Stimulated activated CD8-positive, alpha-beta memory T cell treated with anti-CD3 and anti-CD28 coated beads, Interleukin-2, amount 100 ng/mL, for 1 hour (primary cell): ENCODE results near the gene KCNH1.
"Not testable (repeated sequence)": the region's sequence is repeated elsewhere in the genome, so short reads cannot be mapped to it uniquely, and the experiment has no call there.

Source experiments
- DNase-seq, 2 donors: peaks; one replicate each; pipeline ENCODE4 v3.0.0-alpha.2; 2020; ENCODE audit warnings: low read depth in 2 of 2

The KCNH1 gene

DNA sequence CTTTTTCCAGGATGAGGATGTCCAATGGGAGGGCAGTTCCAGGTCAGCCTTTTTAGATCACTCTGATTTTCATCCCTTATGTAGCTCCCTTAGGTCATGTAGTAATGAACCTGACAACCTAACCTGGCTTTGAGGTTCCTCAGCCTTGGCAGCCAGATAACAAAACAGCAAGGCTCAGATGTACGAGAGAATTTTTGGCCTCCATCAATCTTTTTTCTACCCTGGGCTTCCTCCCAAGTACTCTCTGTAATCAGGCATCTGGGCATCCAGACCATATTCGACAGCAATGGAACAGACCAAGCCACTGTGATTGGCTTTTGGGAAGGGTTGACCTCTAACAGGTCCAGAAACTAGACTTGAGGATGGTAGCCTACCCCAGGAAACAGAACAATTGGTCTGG, 38.6 kb downstream of the KCNH1 start:
- DNase-seq: no peak

DNA sequence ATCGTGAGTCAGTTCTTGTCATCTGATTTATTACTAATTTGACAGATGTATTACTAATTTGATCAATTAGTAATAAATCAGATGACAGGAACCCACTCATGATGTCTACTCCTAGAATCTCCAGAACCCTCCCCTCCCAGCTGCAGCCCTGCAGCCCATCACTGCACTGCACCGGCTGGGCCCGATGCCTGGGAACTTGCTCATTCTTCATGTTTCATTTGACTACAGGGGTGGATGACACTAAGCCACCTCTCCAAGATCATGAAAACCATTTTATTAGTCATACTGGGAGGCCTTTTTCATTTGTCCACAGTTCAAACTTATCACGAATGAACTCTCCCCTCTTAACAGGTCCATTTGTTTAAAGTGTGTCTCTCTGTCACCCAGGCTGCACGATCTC, 41.0 kb downstream of the KCNH1 start:
- DNase-seq: no peak

DNA sequence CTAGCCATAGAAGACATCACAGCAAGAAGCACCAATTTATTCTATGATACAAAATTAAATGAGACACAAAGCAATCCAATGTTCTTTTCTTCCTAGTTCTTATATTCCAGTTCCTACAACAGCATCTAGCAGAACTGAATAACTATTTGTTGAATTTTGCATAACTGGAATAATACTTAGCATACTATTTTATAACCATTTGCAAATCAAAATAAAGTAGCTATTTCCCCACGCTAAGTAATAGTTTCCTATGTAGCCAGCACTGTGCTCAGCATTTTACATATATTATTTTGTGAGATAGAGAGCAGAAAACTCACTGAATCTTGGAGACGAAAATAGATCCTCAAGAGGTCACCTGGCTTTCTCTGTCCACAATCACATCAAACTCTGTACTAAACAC, 42.1 kb downstream of the KCNH1 start:
- DNase-seq: no peak

DNA sequence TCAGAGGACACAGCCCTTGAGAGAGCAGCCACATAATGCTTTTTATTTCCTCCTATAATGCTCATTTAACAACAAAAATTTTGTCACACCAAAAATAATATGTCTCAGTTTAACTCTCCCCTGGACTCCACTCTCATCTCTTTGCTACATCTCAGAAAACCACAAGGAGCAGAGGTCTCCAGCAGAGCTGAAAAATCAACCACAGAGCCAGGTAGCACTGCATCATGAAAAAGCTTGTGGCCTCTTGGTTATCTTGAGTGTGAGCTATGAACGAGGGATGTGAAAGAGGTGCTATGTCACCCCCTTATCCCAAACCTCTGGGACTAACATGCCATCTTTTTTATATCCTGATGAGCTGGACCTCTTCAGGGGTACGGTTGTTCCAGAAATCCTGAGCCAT, 44.4 kb downstream of the KCNH1 start:
- no peak for DNase-seq

DNA sequence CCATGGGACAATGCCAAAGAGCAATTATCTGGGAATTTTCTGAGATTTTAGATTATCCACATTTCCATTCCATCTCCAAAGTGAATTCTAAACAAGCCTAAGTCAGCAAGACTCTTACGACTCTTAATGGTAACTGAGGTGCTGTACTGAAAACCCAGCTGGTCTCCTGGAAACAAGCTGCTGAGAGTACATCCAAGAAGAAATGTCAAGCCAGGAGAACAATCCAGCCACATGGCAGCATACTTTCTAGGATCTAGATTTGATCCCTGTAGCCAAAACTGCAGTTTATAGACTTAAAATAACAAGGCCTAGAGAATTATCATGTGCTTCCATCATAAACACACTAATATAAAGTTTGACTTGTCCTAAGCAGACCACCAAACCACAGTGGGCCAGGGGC, 45.8 kb downstream of the KCNH1 start:
- no peak for DNase-seq

DNA sequence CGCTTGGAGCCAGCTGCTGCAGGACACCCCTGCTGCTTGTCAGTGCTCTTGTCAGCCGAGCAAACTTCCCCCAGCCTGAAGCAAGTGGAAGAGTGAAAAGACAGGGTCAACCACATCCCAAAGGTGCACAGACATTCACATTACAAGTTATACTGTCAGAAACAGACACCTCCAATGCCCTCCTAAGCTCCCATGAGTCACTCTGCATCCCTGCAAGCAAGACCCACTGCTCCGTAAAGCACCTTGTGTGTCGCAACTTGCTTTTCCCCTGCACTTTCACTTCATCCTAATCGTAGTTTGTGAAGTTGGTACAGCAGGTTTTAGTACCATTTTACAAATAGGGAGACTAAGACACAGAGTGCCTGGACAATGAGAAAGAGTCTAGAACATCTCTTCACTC, 51.1 kb downstream of the KCNH1 start:
- no peak for DNase-seq

DNA sequence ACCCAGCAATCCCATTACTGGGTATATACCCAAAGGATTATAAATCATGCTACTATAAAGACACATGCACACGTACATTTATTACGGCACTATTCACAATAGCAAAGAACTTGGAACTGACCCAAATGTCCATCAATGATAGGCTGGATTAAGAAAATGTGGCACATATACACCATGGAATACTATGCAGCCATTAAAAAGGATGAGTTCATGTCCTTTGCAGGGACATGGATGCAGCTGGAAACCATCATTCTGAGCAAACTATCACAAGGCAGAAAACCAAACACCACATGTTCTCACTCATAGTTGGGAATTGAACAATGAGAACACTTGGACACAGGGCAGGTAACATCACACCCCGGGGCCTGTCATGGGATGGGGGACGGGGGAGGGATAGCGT, 52.5 kb downstream of the KCNH1 start:
- DNase-seq: not testable (repeated sequence)

DNA sequence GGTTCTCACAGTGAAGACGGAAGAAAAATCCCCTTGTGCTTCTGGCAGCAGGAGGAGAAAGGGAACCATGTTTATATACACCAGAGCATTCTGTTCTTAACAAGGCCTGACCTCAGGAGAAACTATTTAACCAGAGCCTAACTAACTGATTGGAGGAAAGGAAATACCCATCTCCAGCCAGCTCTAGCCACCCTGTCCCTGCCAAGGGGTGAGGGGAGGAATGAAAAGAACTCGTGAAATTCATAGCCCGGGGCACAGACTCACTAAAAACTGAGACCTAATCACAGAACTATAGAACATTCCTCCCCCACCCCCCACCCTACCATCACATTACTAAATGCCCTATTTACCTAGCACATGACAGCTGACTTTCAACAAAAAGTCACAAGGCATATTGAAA, 65.0 kb downstream of the KCNH1 start:
- no peak for DNase-seq

DNA sequence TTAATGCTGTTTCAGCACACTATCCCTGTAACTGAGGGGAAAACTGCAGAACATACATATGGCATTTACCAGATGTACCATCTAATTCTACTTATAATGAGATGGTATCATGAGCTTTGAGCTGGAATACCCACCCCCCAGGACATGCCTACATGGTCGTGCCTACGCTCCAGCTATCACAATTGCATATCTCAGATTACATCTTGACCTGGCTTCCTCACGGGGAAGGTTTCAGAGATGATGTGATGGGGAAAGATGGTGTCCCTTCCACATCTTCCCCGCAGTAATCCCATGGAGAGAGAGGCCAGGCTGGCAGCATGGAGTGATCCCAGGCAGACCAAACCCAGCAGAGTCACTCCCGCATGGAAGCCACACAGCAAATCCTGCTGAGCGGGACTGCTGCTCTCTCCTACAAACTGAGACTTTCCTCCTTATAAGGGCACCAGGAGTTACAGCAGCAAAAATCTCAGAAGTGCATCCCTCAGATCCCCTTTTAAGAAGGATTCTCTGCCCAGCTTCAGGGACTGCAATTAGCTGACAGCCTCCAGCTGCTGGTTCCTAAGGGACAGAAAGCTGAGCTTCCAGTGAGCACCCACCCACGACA, 67.1 kb downstream of the KCNH1 start:
- no peak for DNase-seq

DNA sequence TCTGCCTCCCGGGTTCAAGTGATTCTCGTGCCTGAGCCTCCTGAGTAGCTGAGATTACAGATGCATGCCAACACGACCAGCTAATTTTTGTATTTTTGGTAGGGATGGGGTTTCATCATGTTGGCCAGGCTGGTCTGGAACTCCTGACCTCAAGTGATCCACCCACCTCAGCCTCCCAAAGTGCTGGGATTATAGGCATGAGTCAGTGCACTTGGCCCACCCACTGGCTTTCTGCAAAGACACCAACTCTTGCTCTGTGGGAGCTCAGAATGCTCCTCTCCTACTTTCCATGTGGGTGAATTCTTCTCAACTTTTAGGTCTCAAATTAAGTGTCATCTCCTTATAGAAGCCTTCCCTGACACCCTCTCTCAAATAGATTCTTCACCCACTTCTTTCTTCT, 92.1 kb downstream of the KCNH1 start:
- DNase-seq: not testable (repeated sequence)

DNA sequence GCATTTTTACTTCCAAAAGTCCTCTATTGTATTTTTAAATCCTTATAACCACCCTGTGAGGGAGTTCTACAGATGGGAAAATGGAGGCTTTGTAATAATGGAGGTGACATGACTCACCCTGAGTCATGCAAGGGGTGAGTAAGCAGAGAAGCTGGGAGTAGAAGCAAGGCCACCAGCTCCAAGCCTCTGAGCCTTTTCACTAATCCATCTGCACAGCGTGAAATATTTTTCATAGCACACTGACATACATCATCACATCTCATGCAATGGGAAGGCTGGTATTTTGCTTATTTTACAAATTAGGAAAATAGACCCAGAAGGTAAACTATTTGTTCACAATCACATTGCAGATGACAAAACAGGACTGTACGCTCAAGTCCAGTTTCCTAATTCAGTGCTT, 96.9 kb downstream of the KCNH1 start:
- DNase-seq: no peak

DNA sequence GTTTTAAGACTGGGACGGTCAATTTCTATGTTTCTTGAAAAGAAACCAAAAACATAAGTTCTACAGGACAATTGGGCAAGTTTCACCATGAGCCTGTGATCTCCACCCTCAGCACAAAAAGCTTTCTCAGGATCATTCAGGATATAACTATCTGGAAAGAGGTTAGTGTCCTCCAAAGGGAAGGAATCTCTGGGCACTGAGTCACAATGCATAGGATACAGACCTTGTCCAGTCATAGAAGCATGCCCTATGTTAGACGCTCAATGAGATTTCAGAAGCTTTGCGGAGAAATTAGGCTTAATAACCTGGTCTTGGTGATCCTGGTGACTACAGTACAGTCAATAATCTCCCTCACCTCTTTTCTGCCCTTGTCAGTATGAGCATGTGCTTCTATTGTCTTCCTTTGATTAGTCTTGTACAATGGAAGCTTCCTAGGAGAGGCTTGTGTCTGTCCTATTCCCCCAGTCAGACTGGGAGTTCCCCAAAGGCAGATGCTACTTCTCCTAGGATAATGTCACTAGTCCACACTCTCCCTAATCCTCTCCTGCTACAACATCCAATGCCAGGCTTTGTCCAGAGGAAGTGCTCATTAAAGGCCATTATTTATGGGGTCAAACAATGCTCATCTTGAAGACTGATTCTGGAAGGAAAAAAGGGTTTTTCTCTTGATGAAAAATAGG, 97.4 kb downstream of the KCNH1 start:
- DNase-seq: no peak

DNA sequence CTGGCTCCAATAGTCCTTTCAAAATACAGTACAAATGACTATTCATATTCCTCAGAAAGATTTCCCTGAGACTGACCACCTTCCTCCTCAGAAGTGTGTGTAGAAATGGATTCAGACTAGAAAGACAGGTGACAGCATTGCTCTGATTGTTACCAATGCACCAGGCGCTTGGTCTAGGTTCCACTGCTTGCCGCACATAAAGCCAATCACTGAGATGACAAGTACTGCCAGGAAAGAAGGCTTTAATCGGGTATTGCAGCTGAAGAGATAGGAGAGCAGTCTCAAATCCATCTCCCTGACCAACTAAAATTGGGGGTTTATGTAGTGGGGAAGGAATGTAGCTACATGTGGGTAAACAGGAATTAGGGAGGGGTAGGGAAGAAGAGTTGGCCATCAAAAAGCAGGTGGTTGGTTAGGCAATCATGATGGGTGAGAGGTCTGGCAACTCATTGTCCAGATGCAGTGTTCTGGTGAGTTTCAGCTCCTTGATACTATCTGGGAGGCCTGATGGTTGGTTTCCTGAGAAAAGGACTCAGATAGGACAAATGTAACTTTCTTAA, 98.0 kb downstream of the KCNH1 start:
- DNase-seq: no peak

DNA sequence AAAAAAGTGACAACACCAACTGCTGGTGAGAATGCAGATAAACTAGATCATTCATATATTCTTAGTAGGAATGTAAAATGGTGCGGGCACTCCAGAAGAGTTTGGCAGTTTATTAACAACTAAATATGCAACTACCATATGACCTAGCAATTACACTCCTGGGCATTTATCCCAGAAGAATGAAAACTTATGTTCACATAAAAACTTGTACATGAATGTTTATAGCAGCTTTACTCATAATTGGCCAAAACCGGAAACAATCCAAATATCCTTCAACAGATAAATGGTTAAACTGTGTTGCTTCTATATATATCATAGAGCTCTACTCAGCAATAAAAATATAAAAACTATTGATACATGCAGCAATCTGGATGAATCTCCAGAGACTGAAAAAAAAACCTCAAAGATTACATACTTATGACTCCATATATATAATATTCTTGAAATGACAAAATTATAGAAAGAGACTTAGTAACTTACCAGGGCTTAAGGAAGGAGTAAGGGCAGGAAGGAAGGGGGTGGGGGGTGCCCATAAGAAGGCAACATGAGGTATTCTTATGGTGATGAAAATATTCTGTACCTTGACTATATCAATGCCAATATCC, 99.9 kb downstream of the KCNH1 start:
- no peak for DNase-seq

DNA sequence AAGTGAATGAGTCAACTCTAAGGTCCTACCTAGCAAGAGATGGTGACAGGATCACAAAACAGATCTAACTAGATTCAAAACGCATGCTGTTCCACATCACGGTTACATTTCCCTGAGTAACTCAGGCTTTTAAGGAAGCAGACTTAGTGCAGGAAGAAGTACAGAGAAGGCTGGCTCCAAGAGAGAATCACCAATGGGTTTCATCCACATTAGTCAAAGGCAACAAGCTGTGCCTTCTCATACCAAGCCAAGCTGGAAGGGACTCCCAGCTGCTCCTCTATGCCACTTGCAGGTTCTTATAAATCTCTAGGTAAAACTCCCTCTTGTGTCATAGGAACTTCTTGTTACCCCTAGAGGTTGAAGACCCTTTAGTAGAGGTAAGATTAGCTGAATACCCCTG, 109.0 kb downstream of the KCNH1 start:
- DNase-seq: no peak

DNA sequence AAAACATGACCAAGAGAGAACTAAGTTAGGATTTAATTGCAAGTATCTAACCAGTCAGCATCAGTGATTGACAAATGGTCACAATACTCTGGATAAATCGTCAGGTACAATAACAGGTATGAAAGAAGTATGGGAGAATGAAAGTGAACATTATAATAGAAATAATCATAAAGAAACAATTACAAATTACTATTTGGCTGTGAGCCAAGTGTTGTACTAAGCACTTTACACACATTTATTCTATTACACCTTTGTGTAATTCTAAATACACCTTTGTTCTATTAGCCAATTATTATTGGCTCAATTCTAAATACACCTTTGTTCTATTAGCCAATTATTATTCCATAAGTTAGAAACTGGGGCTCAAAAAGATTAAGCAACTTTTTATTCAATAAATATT, 114.7 kb downstream of the KCNH1 start:
- DNase-seq: no peak

DNA sequence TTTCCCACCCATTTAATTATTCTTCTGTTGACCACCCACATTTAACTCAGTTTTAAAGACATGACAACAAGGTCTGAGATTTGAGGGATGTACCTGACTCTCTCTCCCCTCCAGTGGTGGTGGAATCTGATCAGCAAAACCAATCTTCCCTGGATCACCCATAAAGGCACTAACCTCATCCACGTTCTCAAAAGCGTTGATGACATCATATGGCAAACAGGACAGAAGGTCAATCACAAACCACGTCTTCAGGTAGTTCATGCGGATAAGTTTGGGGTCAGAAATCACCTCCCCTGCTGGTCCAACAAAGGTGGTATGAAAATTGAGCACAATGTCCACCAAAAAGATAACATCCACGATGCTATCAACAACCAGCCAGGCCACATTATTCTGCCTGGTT, 115.3 kb downstream of the KCNH1 start:
- no peak for DNase-seq

DNA sequence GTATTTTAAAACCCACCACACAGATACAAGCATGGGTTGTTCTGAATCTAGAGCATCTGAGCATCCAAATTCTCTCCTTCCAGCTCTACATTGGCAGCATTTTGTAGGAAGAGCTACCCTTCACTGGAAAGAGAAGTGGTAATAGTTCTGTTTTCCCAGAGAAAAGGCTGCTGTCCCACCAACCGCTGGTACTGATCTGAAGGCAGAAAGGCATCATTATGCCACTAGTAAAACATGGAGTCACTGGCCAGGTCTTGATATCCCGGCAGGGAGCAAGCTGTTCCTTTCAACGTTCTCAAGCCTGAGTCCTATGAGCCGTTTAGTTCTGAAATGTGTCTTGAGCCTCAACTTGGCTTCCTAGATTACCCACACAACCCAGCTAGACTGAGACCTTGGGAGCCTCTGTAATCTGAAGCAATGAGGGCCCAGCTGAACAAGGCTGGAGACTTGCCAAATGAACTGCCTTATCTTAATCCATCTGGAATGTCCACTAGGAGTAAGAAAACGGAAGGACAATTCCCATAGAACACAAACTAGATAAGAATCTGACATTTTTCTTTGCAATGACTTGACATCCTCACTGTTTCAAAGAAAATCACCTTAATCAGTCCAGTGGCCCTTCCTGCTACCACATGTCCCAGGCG, 116.8 kb downstream of the KCNH1 start:
- DNase-seq: no peak

DNA sequence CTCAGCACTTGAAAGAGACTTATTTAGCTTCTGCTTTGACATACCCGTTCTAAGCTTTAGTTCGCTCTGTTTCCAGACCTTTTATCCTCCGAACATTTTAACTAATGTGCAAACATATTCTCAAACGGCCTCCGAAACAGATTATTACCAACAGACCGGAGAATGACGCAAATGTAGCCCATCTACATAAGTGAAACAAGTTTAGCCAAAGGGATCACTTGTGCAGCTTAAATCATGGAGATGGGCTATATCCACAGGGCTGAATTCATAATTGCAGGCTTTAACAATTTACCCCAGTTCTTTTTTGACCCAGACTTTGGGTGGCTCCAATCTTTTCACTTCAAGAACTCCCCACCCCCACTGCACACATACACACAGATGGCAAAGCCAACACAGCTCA, 119.7 kb downstream of the KCNH1 start:
- no peak for DNase-seq

DNA sequence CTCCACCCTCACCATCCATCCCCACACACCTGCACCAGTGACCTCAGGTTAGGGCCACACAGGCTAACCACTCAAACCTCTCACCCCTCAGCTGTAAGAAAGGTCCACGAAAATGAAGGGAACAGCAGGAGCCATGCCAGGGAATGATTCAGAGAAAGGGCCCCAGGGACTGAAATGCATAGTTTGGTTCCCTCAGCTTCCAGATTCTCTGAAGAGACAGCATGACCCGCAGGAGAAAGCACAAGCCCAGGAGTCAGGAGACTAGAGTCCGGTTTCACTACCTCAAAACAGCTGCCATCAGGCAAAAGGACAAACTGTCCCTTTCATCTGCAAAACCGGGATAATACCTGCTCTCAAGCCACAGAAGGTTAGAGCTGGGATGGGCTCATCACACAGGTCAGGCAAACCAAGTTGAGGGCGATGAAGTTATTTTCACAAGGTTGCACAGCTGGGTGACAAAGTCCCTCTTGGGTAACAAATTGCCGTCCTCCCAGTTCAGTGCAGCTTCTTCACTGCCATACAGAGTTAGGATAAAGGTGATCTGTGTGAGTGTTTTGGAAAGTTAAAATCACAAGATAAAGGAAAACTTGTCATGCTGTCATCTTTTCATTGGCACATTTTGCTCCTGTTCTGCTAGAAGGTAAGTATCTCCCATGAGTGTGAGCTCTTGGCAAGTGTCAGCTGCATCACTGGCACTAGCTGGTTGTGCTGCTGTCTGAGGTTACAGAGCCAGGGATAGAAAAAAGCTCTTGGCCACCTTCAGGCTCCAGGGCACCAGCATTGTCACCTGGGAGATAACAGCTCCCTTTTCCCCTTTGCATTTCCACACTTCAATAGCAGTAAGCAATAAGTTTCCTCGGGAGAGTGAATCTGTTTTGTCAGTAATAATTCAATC, 120.4 kb downstream of the KCNH1 start:
- no peak for DNase-seq

DNA sequence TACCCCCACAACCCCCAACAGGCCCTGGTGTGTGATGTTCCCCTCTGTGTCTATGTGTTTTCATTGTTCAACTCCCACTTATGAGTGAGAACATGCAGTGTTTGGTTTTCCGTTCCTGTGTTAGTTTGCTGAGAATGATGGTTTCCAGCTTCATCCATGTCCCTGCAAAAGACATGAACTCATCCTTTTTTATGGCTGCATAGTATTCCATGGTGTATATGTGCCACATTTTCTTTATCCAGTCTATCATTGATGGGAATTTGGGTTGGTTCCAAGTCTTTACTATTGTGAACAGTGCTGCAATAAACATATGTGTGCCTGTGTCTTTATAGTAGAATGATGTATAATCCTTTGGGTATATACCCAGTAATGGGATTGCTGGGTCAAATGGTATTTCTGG, 122.8 kb downstream of the KCNH1 start:
- DNase-seq: not testable (repeated sequence)

DNA sequence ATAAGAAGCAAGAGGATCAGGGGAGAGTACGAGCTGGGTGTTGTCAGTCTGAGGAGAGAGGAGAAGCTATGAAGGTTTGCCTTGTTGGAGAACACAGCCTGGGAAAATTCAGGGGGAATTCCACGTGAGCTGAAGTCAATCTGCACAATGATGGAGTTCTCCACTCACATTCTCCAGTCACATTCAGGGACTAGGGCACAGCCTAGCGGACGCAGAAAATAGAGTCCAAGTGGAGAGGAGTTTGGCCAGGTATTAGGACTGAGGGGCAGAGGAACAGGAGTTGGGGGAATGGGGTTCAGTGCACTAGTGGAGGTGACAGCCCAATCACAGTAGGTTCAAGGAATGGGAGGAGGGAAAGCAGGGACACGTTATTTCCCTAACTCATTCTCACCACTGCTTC, 124.0 kb downstream of the KCNH1 start:
- no peak for DNase-seq
